ENCODE data around the gene IL27RA. TPM values are rescaled to one million over a fixed set of nuclear protein-coding genes. Genes with fewer than 3 reads are reported as not detected.

Gene IL27RA
- total and polyA plus RNA-seq, 2 donors (not counting 3 experiments of a cell fraction or from before 2014, with no cell fraction given) = 1.6 to 4.5 TPM

DNA sequence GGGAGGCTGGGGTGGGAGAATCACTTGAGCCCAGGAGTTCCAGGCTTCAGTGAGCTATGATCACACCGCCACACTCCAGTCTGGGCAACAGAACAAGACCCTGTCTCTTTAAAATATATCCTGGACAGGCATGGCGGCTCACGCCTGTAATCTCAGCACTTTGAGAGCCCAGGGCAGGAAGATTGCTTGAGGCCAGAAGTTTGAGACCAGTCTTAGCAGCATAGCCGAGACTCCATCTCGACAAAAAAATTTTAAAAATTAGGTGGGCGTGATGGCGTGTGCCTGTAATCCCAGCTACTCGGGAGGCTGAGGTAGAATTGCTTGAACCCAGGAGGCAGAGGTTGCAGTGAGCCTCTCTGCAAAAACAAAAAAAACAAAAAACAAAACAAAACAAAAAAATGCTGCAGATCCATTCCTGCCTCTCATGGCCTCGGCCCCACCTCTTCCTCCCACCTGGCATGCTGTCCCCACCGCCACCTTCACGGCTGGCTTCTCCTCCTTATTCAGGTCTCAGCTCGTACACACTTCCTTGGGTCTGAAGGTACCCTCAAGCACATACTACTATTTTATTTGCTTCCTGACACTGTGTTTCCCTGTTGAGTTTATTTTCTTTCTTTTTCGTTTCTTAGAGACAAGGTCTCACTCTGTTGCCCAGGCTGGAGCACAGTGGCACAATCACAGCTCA lies 30.7 kb upstream of the IL27RA start:
- H3K9me1 ChIP-seq (replicated peaks; ENCODE audit: control insufficient read depth, extremely low read depth, insufficient read depth, low read length) = no peaks in the 10 kb centered on the region
- no peak for TF ChIP-seq MYC (IDR thresholded peaks at IDR 0.05; ENCODE audit: low read depth, low read length)
- TF ChIP-seq, protein P1, sequence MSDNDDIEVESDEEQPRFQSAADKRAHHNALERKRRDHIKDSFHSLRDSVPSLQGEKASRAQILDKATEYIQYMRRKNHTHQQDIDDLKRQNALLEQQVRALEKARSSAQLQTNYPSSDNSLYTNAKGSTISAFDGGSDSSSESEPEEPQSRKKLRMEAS (IDR thresholded peaks at IDR 0.05; ENCODE audit: insufficient read depth, insufficient read length) = no peak
- TF ChIP-seq POLR2A (IDR thresholded peaks at IDR 0.05; ENCODE audit: low read depth, low read length) = no peak
- TF ChIP-seq, protein P2, sequence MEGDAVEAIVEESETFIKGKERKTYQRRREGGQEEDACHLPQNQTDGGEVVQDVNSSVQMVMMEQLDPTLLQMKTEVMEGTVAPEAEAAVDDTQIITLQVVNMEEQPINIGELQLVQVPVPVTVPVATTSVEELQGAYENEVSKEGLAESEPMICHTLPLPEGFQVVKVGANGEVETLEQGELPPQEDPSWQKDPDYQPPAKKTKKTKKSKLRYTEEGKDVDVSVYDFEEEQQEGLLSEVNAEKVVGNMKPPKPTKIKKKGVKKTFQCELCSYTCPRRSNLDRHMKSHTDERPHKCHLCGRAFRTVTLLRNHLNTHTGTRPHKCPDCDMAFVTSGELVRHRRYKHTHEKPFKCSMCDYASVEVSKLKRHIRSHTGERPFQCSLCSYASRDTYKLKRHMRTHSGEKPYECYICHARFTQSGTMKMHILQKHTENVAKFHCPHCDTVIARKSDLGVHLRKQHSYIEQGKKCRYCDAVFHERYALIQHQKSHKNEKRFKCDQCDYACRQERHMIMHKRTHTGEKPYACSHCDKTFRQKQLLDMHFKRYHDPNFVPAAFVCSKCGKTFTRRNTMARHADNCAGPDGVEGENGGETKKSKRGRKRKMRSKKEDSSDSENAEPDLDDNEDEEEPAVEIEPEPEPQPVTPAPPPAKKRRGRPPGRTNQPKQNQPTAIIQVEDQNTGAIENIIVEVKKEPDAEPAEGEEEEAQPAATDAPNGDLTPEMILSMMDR (IDR thresholded peaks at IDR 0.05; ENCODE audit: extremely low read depth in 1 of 2, insufficient read depth in 1 of 2, low read depth in 1 of 2, low read length in 2 of 2) = no peak
- no peak for TF ChIP-seq JUN (IDR thresholded peaks at IDR 0.05; ENCODE audit: borderline replicate concordance, insufficient read depth, insufficient read length, low read depth)
- no peak for TF ChIP-seq GATA2 (IDR thresholded peaks at IDR 0.05; ENCODE audit: insufficient read depth, insufficient read length, low read depth, low read length)
- no peak for TF ChIP-seq FOS (IDR thresholded peaks at IDR 0.05; ENCODE audit: borderline replicate concordance, insufficient read depth, low read length)
- TF ChIP-seq EZH2 (IDR thresholded peaks at IDR 0.05; ENCODE audit: borderline replicate concordance, low read depth, low read length, severe bottlenecking) = no peak
- TF ChIP-seq POLR2AphosphoS5 (IDR thresholded peaks at IDR 0.05; ENCODE audit: insufficient read depth, low read depth, low read length) = no peak
- FAIRE-seq (no peak), DNase-seq (ENCODE audit: low read depth, low spot score) (no peak)
- ChIA-PET POLR2A (no interaction called here), CTCF (no interaction called here)
- no peaks in the 10 kb centered on the region for H3K9me3 ChIP-seq (replicated peaks; ENCODE audit: control insufficient read depth, insufficient read depth, low read length)
- H3K79me2 ChIP-seq (ENCODE audit: control insufficient read depth, insufficient read depth, low read length) = peaks cover 10% of the 10 kb centered on the region
- no peak overlapping the region for H3K4me2 ChIP-seq (ENCODE audit: insufficient read depth, low read length)
- H4K20me1 ChIP-seq (replicated peaks; ENCODE audit: control insufficient read depth, extremely low read depth, insufficient read depth, low read length) = no peaks in the 10 kb centered on the region
- no peaks in the 10 kb centered on the region for H3K27me3 ChIP-seq (ENCODE audit: control insufficient read depth in 2 of 2, insufficient read depth in 2 of 2, low read length in 2 of 2)
- intact Hi-C loops (cut with micrococcal nuclease) (no loop called here), dilution Hi-C loops (cut with MboI; ENCODE audit: extremely low pct_ligation_motif_present, low sequenced_read_pairs) (no loop called here)
- H2AFZ ChIP-seq (ENCODE audit: low read depth, low read length) = no peak overlapping the region
- peaks cover 0 to 7% of the 10 kb centered on the region in 2 experiments for H3K36me3 ChIP-seq (ENCODE audit: control insufficient read depth in 2 of 2, extremely low read depth in 1 of 2, insufficient read depth in 2 of 2, low read length in 2 of 2)
- H3K9ac ChIP-seq (replicated peaks; ENCODE audit: extremely low read depth, insufficient read depth, low read length) = no peak overlapping the region
- BruUV-seq (replicated peaks) = no TSS peak
- no peak overlapping the region for H3K27ac ChIP-seq (ENCODE audit: insufficient read depth, low read depth, low read length)
- H3K4me3 ChIP-seq (replicated peaks in 1 of 3; ENCODE audit: insufficient read depth in 1 of 3, low read depth in 1 of 3, low read length in 3 of 3) = no peak overlapping the region
- peaks cover 16% of the 10 kb centered on the region for H3K4me1 ChIP-seq (ENCODE audit: control insufficient read depth, extremely low read depth, insufficient read depth, low read length)

All from endothelial cell of umbilical vein (primary cell).